Ishikawa (cell line): ENCODE measurements around the gene UNC79.

ENCODE experiments used
- EGR1 ChIP-seq: IDR thresholded peaks from 2 replicates; pipeline ENCODE4 v1.6.1; 2012
- FOXM1 ChIP-seq: IDR thresholded peaks from 2 replicates; pipeline ENCODE4 v1.6.1; 2012; ENCODE audit warnings: low read depth, borderline replicate concordance
- MAX ChIP-seq: IDR thresholded peaks from 2 replicates; pipeline ENCODE4 v1.6.1; 2012
- RAD21 ChIP-seq: IDR thresholded peaks from 2 replicates; pipeline ENCODE4 v1.6.1; 2012; ENCODE audit warnings: low read depth
- REST ChIP-seq: IDR thresholded peaks from 2 replicates; pipeline ENCODE4 v1.6.1; 2012; ENCODE audit warnings: low read depth, mild to moderate bottlenecking
- USF1 ChIP-seq: IDR thresholded peaks from 2 replicates; pipeline ENCODE4 v1.6.1; 2012

GRCh38 chr14:93734086-93734822 lies 303.5 kb downstream of the UNC79 start:
- no peak for TF ChIP-seq REST
- TF ChIP-seq MAX, result no peak
- TF ChIP-seq RAD21, result no peak
- no peak for TF ChIP-seq FOXM1
- no peak for TF ChIP-seq USF1
- no peak for TF ChIP-seq EGR1
